SKM-1 (cell line): Measurements from ENCODE around the gene UBE2O.

Source experiments
- DNase-seq: peaks from one replicate; lab custom pipeline; 2025; ENCODE audit not compliant: unreplicated experiment; lab: John Stamatoyannopoulos, UW

The UBE2O gene

DNA sequence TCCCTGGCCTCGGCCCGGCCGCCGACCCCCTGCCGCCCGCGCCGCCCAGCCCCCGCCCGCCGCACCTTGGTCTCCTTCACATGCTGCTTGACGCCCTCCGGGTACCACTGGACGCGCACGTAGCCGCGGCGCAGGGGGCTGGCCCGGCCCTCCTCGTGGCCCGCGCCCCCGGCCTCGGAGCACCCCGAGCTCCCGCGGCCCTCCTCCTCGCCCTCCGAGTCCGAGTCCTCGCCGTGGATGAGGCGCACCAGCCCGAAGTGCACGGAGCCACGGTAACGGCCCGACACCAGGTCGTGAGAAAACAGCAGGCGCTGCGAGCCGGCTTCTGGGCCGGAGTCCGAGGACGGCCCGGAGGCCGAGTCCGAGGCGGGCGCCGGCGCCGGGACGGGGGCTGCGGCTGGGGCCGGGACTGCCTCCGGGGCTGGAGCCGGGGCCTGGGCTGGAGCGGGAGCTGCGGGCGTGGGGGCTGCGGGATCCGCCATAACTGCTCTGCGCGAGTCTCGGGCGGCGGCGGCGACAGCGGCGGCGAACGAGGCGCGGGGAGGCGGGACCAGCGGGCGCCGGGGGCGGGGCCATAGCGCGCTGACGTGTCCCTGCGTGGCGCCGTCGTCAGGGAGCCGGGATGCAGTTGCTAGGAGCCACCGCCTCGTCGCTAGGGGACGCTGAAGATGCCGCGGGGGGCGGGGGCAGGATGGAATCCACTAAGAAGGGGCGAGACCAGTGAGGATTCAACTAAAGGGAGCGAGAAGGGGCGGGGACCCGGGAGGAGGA is at the start of gene UBE2O:
TSS of gene UBE2O (minus strand) at position 493 of the 771 bp plus-strand sequence. CDS start at position 482, 11 bp downstream.
- peak; percentile 69 for DNase-seq

DNA sequence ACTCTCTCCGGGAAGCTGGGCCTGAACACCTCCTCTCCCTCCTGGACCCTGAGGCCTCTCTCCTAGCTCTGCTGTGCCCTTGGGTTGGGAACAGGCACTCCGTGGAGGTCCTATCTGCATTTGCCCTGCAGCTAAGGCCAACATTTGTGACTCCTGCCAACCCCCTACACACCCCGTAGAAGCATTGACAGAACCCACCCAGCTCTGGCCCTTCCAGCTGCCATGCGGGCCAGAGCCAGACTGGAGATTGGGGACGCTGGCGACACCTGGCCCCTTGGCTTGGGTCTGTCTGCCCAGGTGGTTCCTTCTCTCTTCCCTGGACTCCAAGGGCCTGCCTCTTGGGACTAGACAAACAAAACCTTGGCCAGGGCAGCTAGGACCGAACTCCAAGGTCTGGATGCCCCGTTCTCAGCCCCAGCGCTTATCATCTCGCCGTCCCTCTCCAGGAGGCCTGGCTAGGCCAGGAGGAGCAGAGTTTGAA is 48.9 kb upstream of the UBE2O start:
- DNase-seq, result no peak

GRCh38 chr17:76501018-76501826 is 48.3 kb upstream of the UBE2O start, which contains the start of gene RHBDF2:
Gene RHBDF2, minus strand, starts transcription at chr17:76501423. Its CDS starts 19,899 bp downstream, at chr17:76481524.
- DNase-seq, result peak; percentile 68

- DNase-seq, result no peak
Measured at GRCh38 chr17:76500747-76501017, 47.7 kb upstream of the UBE2O start.

GRCh38 chr17:76500074-76500746 is 47.3 kb upstream of the UBE2O start:
- DNase-seq, result no peak

DNA sequence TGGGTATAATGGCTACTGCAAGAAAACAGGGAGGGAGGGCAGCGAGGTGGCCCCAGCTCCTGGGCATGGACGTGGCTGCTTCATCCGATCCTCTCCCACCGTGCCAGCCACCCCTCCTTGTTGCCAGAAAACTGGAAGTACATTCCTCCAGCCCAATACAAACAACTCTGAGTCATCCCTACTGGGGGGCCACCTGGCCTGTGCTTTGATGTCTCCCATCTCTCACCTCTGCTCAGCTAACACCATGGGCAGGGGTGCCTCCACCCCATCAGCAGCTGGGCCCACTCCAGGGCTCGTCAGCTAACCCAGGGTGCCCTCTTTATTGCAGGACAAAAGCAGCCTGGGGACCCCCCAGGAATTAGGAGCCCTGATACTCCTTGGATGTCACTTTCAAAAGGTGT is 46.3 kb upstream of the UBE2O start:
- no peak for DNase-seq

DNA sequence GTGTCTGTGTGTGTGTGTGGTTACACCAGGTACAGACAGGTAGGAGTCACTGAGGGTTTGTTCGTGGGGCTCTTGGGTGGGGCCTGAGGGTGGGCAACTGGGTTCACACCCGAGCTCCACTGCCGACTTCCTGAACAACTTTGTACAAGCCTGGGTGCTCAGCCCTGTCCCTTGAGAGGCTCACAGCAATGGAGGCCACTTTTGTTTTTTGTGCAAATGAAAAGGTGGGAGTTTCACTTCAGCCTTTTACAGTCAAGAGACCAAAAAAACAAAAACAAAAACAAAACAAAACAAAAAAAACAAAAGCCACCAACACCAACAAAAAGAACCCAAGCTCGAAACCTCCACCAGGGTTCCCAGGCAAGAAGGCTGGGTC is 45.9 kb upstream of the UBE2O start:
- no peak for DNase-seq

DNA sequence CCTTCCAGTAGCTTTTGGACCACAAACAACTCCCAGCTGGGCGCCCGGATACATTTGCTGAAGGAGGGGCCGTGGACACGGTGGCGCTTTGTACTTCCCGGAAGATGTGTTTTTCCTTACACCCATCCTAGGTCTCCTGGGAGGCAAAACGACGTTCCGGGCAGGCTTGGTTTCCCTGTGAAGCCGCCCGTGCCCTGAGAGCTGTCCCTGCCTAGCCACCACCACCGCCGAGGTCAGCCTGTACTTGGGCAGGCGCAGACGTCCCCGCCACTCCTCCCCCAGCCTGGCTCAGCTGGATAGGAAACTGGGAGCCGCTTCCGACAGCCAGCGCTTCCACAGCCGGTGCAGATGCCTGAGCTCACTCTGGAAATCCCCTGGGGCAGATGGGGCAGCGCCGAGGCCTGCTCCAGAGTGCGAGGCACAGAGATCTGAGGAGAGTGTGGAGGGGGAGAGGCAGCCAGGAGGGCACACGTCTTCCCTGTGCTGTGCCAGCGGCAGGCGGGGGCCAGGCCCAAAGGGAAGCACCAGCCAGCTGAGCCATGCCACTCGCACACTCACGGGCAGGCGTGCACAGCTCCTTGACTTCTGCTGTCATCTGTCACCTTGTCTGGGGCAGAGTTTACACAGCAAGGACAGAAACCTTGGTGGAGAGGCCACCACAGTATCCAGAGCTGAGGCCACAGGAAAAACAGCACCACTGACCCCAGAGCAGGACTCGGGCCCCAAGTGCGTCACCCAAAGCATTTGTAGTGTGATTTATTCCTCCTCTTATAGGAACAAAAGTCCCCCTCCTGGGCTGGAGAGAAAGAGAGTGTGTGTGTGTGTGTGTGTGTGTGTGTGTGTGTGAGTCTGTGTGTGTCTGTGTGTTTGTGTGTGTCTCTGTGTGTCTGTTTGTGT is 45.3 kb upstream of the UBE2O start:
- DNase-seq, result no peak

- no peak for DNase-seq
Measured at GRCh38 chr17:76497699-76497978, 44.7 kb upstream of the UBE2O start.

DNA sequence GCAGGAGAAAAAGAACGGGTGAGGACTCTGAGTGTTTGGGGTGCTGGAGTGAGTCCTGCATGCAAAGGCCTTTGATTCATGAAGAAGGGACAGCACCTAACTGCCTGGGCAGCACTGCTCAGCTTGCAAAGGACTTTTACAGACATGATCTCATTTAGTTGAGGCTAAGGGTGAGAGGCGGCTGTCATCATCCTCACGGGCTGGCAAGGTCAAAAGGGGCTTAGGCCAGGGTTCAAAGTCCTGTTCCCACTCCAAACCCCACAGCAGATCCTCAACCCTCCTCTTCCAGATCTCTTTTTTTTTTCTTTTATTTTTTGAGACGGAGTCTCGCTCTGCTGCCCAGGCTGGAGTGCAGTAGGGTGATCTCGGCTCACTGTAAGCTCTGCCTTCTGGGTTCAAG is 43.5 kb upstream of the UBE2O start:
- DNase-seq, result no peak

DNA sequence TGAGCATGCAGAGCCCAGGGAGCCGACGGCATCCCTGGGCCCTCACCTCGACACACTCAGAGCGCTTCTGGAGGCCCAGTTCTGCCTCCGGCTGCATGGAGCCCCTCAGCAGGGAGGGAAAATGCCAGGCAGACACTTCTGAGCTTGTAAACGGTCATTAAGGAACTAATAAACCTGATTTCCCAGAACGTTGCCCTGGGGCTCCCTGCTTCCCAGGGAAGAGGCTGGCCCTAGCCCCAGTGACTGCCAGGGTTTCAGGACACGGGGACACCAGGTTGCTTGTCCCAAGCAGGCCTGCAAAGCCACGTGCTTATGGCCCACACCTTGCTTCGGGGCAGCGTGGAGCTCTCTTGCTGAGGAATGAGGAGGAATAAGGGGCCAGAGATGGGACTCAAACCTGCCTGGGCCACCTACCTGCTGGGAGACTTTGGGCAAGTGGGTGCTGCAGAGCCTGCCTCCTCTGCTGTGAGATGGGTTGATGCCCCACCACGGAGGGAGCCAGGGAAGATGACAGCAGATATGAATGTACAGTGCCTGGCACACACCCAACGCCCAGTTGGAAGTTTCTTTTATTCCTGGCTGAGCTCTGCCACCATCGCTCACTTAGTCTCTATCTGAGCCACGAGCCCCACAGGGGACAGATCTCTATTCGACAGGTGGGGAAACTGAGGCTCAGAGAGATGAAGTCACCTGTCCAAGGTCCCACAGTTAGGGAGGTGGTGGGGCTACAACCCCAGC is 42.9 kb upstream of the UBE2O start:
- no peak for DNase-seq

GRCh38 chr17:76493505-76494167 is 40.7 kb upstream of the UBE2O start:
- DNase-seq, result no peak

DNA sequence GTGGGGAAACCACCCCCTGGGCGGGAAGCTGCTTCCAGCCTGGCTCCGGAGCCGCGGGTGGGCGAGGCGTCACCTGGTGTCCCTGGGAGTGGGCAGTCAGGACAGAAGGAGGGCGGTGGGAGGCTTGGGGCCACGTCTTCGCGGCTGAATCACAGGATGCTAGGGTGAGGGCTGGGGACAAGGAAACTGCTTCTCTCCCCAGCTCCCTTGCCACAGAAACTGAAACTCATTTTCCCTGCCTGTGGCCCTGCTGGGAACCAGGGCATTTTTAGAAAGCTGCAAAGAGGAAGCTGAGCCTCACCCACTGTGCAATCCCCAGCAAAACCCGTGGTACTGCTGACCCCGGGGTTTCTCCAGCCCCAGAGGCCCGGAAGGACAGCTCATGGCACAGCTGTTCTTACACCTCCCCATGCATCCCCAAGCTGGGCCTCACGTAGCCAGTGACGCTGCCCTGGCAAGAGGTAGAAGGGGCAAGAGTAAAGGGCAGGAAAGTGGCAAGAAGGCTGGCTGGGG is 40.1 kb upstream of the UBE2O start:
- peak; percentile 85 for DNase-seq

- DNase-seq, result no peak
Measured at GRCh38 chr17:76492123-76492988, 39.4 kb upstream of the UBE2O start.

DNA sequence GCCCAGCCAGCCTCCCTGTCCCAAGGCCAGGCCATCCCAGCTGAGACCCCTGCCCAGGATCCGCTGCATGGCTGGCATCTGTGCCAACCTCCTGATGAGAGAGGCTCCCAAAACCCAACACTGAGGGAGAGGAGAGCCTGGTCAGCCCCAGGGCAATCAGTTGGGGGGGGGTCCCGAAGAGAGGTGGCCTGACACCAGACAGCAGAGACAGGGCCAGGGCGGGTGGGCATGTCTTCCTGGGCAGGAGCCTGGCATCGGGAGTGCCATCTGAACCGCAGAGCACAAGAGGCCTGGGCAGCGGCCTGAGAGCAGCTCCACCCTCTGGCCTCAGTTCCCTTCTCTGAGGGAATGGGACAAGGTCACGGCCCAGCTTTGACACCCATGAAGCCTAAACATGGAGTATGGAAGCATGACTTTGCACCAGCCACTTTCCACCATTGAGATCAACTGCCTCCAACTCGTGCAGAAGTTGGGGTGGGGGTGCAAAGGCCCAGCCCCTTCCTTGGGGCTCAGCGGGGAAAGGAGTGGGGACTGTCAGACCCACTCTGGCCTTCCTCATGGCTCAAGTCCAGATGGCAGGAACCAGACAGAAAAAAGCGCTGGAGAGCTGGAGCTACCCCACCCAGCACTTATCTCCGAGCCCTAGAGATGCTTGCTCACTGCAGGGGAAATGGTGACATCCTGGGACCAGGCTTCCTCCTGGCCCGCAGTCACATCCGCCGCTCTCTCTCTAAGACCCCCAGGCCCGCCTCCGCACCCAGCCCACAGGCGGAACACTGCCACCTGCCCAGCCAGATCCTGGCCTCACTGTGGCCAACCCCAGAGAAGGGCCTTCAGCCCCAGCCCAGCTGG is 38.5 kb upstream of the UBE2O start:
- DNase-seq, result no peak

- DNase-seq, result no peak
Measured at GRCh38 chr17:76490112-76490710, 37.3 kb upstream of the UBE2O start.

DNA sequence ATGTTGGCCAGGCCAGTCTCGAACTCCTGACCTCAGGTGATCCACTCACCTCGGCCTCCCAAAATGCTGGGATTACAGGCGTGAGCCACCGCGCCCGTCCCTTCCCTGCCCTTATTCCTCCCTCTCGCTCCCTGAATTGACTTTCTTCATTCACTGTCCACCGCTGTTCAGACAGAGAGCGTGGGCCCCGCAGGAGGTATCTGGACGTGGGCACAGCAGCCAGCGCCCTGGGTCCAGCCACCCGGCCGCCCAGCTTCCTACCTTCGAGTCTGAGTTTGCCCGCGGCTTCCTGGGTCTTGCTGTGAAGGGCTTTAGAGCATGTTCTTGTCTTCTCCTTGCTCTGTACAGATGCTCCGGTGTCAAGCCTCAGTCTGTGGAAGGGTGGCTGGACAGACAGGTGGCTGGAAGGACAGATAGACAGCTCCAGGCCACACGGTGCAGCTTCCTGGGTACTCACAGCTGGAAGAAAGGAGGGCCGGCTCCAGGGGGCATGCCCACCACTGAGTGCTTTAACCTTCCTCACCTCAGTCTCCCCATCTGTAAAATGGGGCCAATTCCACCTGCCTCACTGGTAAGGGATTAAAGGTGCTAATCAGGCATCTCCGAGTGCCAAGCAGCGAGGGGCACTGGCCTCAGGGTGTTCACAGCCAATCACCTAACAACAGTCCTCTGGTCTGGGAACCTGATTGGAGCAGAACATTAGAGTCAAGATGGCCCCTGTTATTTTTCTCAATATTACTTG is 34.7 kb upstream of the UBE2O start:
- DNase-seq, result no peak
